Fibroblast of lung (primary cell): ENCODE data around the gene PRAMEF12. TPM values are rescaled to one million over a fixed set of nuclear protein-coding genes. Genes with fewer than 3 reads are reported as not detected.
"Not testable (repeated sequence)": the region's sequence is repeated elsewhere in the genome, so short reads cannot be mapped to it uniquely, and the experiment has no call there.

Experiments
- DNase-seq, 2 donors: peaks; one replicate each; pipeline versions ENCODE4 v3.0.0 to v3.0.0-alpha.2; 2010; ENCODE audit warnings: low read depth in 2 of 2
- H2AFZ ChIP-seq: 2 replicates; pipeline ENCODE4 v1.5.1; 2012; ENCODE audit warnings: low read length, control low read depth, inconsistent platforms
- H3K27ac ChIP-seq: 2 replicates; pipeline ENCODE4 v1.5.1; 2011; ENCODE audit warnings: low read length, control low read depth; ENCODE audit not compliant: insufficient read depth
- H3K27me3 ChIP-seq: 2 replicates; pipeline ENCODE4 v1.5.1; 2011; ENCODE audit warnings: mild to moderate bottlenecking, low read length; ENCODE audit not compliant: control insufficient read depth, insufficient read depth
- H3K36me3 ChIP-seq: 2 replicates; pipeline ENCODE4 v1.5.1; 2011; ENCODE audit warnings: low read length; ENCODE audit not compliant: control insufficient read depth, insufficient read depth
- H3K4me1 ChIP-seq: 2 replicates; pipeline ENCODE4 v1.5.1; 2011; ENCODE audit warnings: low read length; ENCODE audit not compliant: control insufficient read depth, insufficient read depth; ENCODE audit errors: extremely low read depth
- H3K4me2 ChIP-seq: 2 replicates; pipeline ENCODE4 v1.5.1; 2011; ENCODE audit warnings: low read length, control low read depth; ENCODE audit not compliant: insufficient read depth; ENCODE audit errors: extremely low read depth
- H3K4me3 ChIP-seq, 4 experiments: fragments of 200-600 bp in 1 of 4; sonication (generic) in 1 of 4; replicated peaks in 1 of 4; 2 replicates each; pipeline ENCODE4 v1.5.1; 2011 to 2016; ENCODE audit warnings: low read length in 4 of 4, low read depth in 3 of 4, mild to moderate bottlenecking in 3 of 4, control low read depth in 2 of 4, inconsistent platforms in 1 of 4, mixed read lengths in 1 of 4; ENCODE audit not compliant: insufficient read depth in 1 of 4; ENCODE audit errors: control extremely low read depth in 1 of 4
- H3K79me2 ChIP-seq: 2 replicates; pipeline ENCODE4 v1.5.1; 2012; ENCODE audit warnings: mild to moderate bottlenecking, low read length, inconsistent platforms; ENCODE audit not compliant: control insufficient read depth, insufficient read depth
- H3K9ac ChIP-seq: 2 replicates; pipeline ENCODE4 v1.5.1; 2011; ENCODE audit warnings: mild to moderate bottlenecking, low read length, control low read depth; ENCODE audit not compliant: insufficient read depth
- H3K9me3 ChIP-seq: 2 replicates; pipeline ENCODE4 v1.5.1; 2012; ENCODE audit warnings: low read depth, low read length; ENCODE audit not compliant: control insufficient read depth, insufficient read depth
- H4K20me1 ChIP-seq: 2 replicates; pipeline ENCODE4 v1.5.1; 2011; ENCODE audit warnings: low read length; ENCODE audit not compliant: control insufficient read depth, insufficient read depth; ENCODE audit errors: extremely low read depth
- EZH2 ChIP-seq: IDR thresholded peaks from 2 replicates; pipeline ENCODE4 v1.5.1; 2012; ENCODE audit warnings: low read length, control low read depth, mild to moderate bottlenecking; ENCODE audit errors: missing control alignments
- polyA plus RNA-seq, 2 donors: library from polyadenylated mRNA; depleted of rRNA in 1 of 2; stranded (reverse) in 1 of 2; unstranded in 1 of 2; fragments of >200 nt; gene quantifications; 2 replicates each; pipeline ENCODE4 v1.2.1, GENCODE V29; 2011 to 2012; ENCODE audit warnings: missing spikeins in 1 of 2
- total RNA-seq: library from RNA; depleted of rRNA; stranded (reverse); fragments of >200 nt; gene quantifications from 2 replicates; pipeline ENCODE4 v1.2.1, GENCODE V29; 2014
- TF ChIP-seq, protein P1 (sequence below), 2 donors: IDR thresholded peaks in 1 of 2; conservative IDR thresholded peaks in 1 of 2; 1 replicate in 1 of 2; 2 replicates in 1 of 2; pipeline ENCODE4 v1.5.1; 2011 to 2012; ENCODE audit warnings: low read length in 2 of 2, control low read depth in 1 of 2, inconsistent platforms in 1 of 2, low read depth in 1 of 2, mild to moderate bottlenecking in 1 of 2

The PRAMEF12 gene
- total and polyA plus RNA-seq, 2 donors (not counting 1 experiment from before 2014, with no cell fraction given) = not detected

DNA sequence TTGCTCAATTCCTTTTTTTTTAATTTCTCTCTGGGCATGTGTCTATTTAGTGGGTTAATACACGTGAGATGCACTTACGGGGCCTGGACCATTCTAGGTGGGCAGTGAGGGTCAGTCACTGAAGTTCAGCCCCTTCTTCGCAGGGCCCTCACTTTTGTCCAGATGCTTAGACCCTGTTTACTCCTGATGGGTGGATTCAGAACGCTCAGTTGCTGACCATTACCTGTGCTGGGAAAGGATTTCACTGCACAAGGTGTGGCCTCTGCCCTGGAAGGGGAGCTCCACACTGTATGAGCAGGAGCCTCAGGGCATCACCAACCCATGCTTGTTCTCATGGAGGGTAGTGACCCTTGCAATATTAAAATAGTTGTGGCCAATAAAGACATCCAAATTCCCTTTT, 4.5 kb downstream of the PRAMEF12 start:
- Histone ChIP-seq H2AFZ (no peak overlapping the region), H4K20me1 (no peaks in the 10 kb centered on the region), H3K4me3 (no peak overlapping the region), H3K9me3 (no peaks in the 10 kb centered on the region), H3K36me3 (no peaks in the 10 kb centered on the region), H3K4me2 (no peak overlapping the region), H3K4me1 (no peaks in the 10 kb centered on the region), H3K9ac (no peak overlapping the region), H3K27me3 (no peaks in the 10 kb centered on the region), H3K27ac (no peak overlapping the region), H3K79me2 (no peaks in the 10 kb centered on the region)
- TF ChIP-seq, protein P1, sequence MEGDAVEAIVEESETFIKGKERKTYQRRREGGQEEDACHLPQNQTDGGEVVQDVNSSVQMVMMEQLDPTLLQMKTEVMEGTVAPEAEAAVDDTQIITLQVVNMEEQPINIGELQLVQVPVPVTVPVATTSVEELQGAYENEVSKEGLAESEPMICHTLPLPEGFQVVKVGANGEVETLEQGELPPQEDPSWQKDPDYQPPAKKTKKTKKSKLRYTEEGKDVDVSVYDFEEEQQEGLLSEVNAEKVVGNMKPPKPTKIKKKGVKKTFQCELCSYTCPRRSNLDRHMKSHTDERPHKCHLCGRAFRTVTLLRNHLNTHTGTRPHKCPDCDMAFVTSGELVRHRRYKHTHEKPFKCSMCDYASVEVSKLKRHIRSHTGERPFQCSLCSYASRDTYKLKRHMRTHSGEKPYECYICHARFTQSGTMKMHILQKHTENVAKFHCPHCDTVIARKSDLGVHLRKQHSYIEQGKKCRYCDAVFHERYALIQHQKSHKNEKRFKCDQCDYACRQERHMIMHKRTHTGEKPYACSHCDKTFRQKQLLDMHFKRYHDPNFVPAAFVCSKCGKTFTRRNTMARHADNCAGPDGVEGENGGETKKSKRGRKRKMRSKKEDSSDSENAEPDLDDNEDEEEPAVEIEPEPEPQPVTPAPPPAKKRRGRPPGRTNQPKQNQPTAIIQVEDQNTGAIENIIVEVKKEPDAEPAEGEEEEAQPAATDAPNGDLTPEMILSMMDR (conservative IDR thresholded peaks at IDR 0.05 in 1 of 2, IDR thresholded peaks at IDR 0.05 in 1 of 2; ENCODE audit: low read depth in 1 of 2, low read length in 2 of 2) = no peak
- TF ChIP-seq EZH2 = no peak
- no peak for DNase-seq

GRCh38 chr1:12778907-12779306, 5.4 kb downstream of the PRAMEF12 start:
- H3K9ac ChIP-seq = no peak overlapping the region
- H3K27ac ChIP-seq = no peak overlapping the region
- no peaks in the 10 kb centered on the region for H3K79me2 ChIP-seq
- H3K9me3 ChIP-seq = no peaks in the 10 kb centered on the region
- no peak overlapping the region for H2AFZ ChIP-seq
- no peak for DNase-seq
- H3K4me1 ChIP-seq = no peaks in the 10 kb centered on the region
- TF ChIP-seq, protein P1 (conservative IDR thresholded peaks at IDR 0.05 in 1 of 2, IDR thresholded peaks at IDR 0.05 in 1 of 2; ENCODE audit: low read depth in 1 of 2, low read length in 2 of 2) = no peak
- TF ChIP-seq EZH2 = no peak
- H3K36me3 ChIP-seq = no peaks in the 10 kb centered on the region
- no peak overlapping the region for H3K4me2 ChIP-seq
- no peaks in the 10 kb centered on the region for H3K27me3 ChIP-seq
- no peak overlapping the region for H3K4me3 ChIP-seq
- no peaks in the 10 kb centered on the region for H4K20me1 ChIP-seq

- not testable (repeated sequence) for H3K9ac ChIP-seq, H4K20me1 ChIP-seq, H3K36me3 ChIP-seq, H3K9me3 ChIP-seq, H3K27me3 ChIP-seq, H3K4me3 ChIP-seq, H3K27ac ChIP-seq, H3K4me1 ChIP-seq, H3K4me2 ChIP-seq, DNase-seq, H2AFZ ChIP-seq, H3K79me2 ChIP-seq
Measured at GRCh38 chr1:12781488-12781887, 8.0 kb downstream of the PRAMEF12 start.

- not testable (repeated sequence) for H3K36me3 ChIP-seq, H2AFZ ChIP-seq, H3K9ac ChIP-seq, H3K4me1 ChIP-seq, H3K79me2 ChIP-seq, H3K27me3 ChIP-seq, H3K27ac ChIP-seq, H4K20me1 ChIP-seq, H3K4me2 ChIP-seq, DNase-seq, H3K4me3 ChIP-seq, H3K9me3 ChIP-seq
Measured at GRCh38 chr1:12783783-12784182, 10.2 kb downstream of the PRAMEF12 start.

- H3K4me3 ChIP-seq, H3K36me3 ChIP-seq, H2AFZ ChIP-seq, H4K20me1 ChIP-seq, H3K9me3 ChIP-seq, H3K4me1 ChIP-seq, H3K79me2 ChIP-seq, H3K4me2 ChIP-seq, H3K27me3 ChIP-seq, H3K9ac ChIP-seq, H3K27ac ChIP-seq: not testable (repeated sequence)
- peak in 1 of 2 donors; percentile 1 for DNase-seq
Measured at GRCh38 chr1:12784729-12785128, 11.2 kb downstream of the PRAMEF12 start.

DNA sequence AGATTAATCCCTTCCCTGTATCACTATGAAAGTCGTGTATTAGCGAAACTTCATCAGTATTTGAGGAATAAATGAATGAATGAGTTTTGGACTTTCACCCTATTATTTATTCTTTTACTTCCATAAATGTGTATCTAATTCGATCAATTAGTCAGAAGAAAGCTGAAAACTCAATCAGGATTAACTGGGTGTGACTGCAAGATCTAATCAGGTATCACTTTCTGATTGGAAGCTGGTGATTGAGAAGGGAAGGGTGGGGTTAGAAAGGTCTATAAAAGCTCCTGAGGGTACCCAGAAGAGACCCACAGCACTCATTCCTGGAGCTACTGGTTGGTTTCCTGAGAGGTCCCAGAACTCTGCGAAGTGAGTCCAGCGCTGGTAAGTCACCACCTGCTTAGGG, 17.6 kb downstream of the PRAMEF12 start, which contains the start of gene PRAMEF1:
Gene PRAMEF1 (plus strand): TSS at position 301 of the 400 bp plus-strand sequence. CDS start 1,831 bp downstream, outside the sequence.
- H3K9me3 ChIP-seq, H3K36me3 ChIP-seq, H2AFZ ChIP-seq: not testable (repeated sequence)

More for the DNA sequence above, 17.6 kb downstream of the PRAMEF12 start, which contains the start of gene PRAMEF1:
- not testable (repeated sequence) for H4K20me1 ChIP-seq, H3K27me3 ChIP-seq, DNase-seq, H3K27ac ChIP-seq, H3K79me2 ChIP-seq, H3K4me3 ChIP-seq, H3K4me2 ChIP-seq, H3K4me1 ChIP-seq, H3K9ac ChIP-seq
